Fibroblast of lung (primary cell): ENCODE data around the gene CAPN10. TPM values are rescaled to one million over a fixed set of nuclear protein-coding genes. Genes with fewer than 3 reads are reported as not detected.

Experiments
- DNase-seq, 2 donors: peaks; one replicate each; pipeline versions ENCODE4 v3.0.0 to v3.0.0-alpha.2; 2010; ENCODE audit warnings: low read depth in 2 of 2
- H2AFZ ChIP-seq: 2 replicates; pipeline ENCODE4 v1.5.1; 2012; ENCODE audit warnings: low read length, control low read depth, inconsistent platforms
- H3K27ac ChIP-seq: 2 replicates; pipeline ENCODE4 v1.5.1; 2011; ENCODE audit warnings: low read length, control low read depth; ENCODE audit not compliant: insufficient read depth
- H3K27me3 ChIP-seq: 2 replicates; pipeline ENCODE4 v1.5.1; 2011; ENCODE audit warnings: mild to moderate bottlenecking, low read length; ENCODE audit not compliant: control insufficient read depth, insufficient read depth
- H3K36me3 ChIP-seq: 2 replicates; pipeline ENCODE4 v1.5.1; 2011; ENCODE audit warnings: low read length; ENCODE audit not compliant: control insufficient read depth, insufficient read depth
- H3K4me1 ChIP-seq: 2 replicates; pipeline ENCODE4 v1.5.1; 2011; ENCODE audit warnings: low read length; ENCODE audit not compliant: control insufficient read depth, insufficient read depth; ENCODE audit errors: extremely low read depth
- H3K4me2 ChIP-seq: 2 replicates; pipeline ENCODE4 v1.5.1; 2011; ENCODE audit warnings: low read length, control low read depth; ENCODE audit not compliant: insufficient read depth; ENCODE audit errors: extremely low read depth
- H3K4me3 ChIP-seq, 4 experiments: fragments of 200-600 bp in 1 of 4; sonication (generic) in 1 of 4; replicated peaks in 1 of 4; 2 replicates each; pipeline ENCODE4 v1.5.1; 2011 to 2016; ENCODE audit warnings: low read length in 4 of 4, low read depth in 3 of 4, mild to moderate bottlenecking in 3 of 4, control low read depth in 2 of 4, inconsistent platforms in 1 of 4, mixed read lengths in 1 of 4; ENCODE audit not compliant: insufficient read depth in 1 of 4; ENCODE audit errors: control extremely low read depth in 1 of 4
- H3K79me2 ChIP-seq: 2 replicates; pipeline ENCODE4 v1.5.1; 2012; ENCODE audit warnings: mild to moderate bottlenecking, low read length, inconsistent platforms; ENCODE audit not compliant: control insufficient read depth, insufficient read depth
- H3K9ac ChIP-seq: 2 replicates; pipeline ENCODE4 v1.5.1; 2011; ENCODE audit warnings: mild to moderate bottlenecking, low read length, control low read depth; ENCODE audit not compliant: insufficient read depth
- H3K9me3 ChIP-seq: 2 replicates; pipeline ENCODE4 v1.5.1; 2012; ENCODE audit warnings: low read depth, low read length; ENCODE audit not compliant: control insufficient read depth, insufficient read depth
- H4K20me1 ChIP-seq: 2 replicates; pipeline ENCODE4 v1.5.1; 2011; ENCODE audit warnings: low read length; ENCODE audit not compliant: control insufficient read depth, insufficient read depth; ENCODE audit errors: extremely low read depth
- EZH2 ChIP-seq: IDR thresholded peaks from 2 replicates; pipeline ENCODE4 v1.5.1; 2012; ENCODE audit warnings: low read length, control low read depth, mild to moderate bottlenecking; ENCODE audit errors: missing control alignments
- polyA plus RNA-seq, 2 donors: library from polyadenylated mRNA; depleted of rRNA in 1 of 2; stranded (reverse) in 1 of 2; unstranded in 1 of 2; fragments of >200 nt; gene quantifications; 2 replicates each; pipeline ENCODE4 v1.2.1, GENCODE V29; 2011 to 2012; ENCODE audit warnings: missing spikeins in 1 of 2
- total RNA-seq: library from RNA; depleted of rRNA; stranded (reverse); fragments of >200 nt; gene quantifications from 2 replicates; pipeline ENCODE4 v1.2.1, GENCODE V29; 2014
- TF ChIP-seq, protein P1 (sequence below), 2 donors: IDR thresholded peaks in 1 of 2; conservative IDR thresholded peaks in 1 of 2; 1 replicate in 1 of 2; 2 replicates in 1 of 2; pipeline ENCODE4 v1.5.1; 2011 to 2012; ENCODE audit warnings: low read length in 2 of 2, control low read depth in 1 of 2, inconsistent platforms in 1 of 2, low read depth in 1 of 2, mild to moderate bottlenecking in 1 of 2

CAPN10 gene
- total and polyA plus RNA-seq, 2 donors (not counting 1 experiment from before 2014, with no cell fraction given) = 3.6 to 23.0 TPM

DNA sequence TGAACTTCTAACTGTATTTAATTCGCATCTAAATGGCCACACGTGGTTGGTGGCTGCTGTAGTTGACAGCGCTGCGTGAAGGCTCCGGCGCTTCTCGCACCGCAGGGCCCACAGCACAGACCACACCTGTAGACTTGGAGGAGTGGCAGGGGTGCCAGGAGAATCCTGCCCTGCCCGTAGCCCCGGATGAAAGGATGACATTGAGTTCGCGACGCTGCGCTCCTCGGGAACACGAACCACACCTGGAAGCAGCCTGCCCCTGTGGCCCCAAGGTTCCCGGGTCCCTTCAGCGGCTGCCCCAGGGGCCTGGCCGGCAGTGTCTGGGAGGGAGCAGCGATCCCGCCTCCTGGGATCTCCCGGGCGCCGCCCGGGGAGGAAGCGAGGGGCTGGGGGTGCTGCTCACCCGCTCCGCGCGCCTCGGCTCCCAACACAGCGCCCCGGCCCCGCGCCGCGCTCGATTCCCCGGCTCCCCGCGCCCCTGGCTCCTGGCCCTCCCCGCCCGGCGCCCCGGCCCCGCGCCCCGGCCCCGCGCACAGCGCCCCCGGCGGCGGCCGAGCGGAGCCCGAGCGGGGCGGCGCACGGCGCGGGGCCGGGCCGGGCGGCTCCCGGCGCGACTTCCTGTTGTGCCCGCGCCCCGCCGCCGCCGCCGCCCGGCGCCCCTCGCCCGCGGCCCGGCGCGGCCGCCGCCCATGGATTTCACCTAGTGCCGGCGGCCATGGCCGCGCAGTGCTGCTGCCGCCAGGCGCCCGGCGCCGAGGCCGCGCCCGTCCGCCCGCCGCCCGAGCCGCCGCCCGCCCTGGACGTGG, 18.5 kb upstream of the CAPN10 start, which contains the start of gene RNPEPL1:
TSS of gene RNPEPL1 (plus strand) at position 613 of the 806 bp plus-strand sequence. CDS start at position 716, 103 bp downstream.
- peak within 1 kb of the TSS; percentile 68 to 75 (median 73) for H3K4me3 ChIP-seq

DNA sequence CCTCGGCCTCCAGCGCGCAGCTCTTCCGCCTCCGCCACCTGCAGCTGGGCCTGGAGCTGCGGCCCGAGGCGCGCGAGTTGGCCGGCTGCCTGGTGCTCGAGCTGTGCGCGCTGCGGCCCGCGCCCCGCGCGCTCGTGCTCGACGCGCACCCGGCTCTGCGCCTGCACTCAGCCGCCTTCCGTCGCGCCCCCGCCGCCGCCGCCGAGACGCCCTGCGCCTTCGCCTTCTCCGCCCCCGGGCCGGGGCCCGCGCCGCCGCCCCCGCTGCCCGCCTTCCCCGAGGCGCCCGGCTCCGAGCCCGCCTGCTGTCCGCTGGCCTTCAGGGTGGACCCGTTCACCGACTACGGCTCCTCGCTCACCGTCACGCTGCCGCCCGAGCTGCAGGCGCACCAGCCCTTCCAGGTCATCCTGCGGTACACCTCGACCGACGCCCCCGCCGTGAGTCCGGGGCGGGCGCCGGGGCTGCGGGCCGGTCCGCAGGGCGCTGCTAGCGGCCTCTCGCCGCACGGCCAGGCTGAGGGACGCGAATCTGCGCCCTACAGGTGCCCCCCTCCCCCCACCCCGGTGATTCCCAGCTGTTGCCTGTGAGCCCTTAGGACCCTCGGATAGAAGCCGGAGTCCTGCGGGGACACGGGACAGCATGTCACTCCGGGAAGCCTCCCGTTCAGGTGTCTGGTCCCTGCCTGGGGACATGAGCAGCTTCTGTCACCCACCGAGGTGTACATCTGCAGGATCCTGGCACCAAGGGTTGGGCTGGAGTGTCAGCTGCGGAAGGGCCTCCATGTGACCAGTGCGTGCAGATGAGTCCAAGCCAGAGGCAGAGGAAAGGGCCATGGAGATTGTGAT, 17.6 kb upstream of the CAPN10 start:
- Histone ChIP-seq H3K27me3 (no peaks in the 10 kb centered on the region), H3K4me3 (peak overlapping the region; percentile 49 to 70 (median 62)), H3K9ac (peak overlapping the region; percentile 59), H3K9me3 (no peaks in the 10 kb centered on the region), H3K4me2 (peak overlapping the region; percentile 94), H4K20me1 (no peaks in the 10 kb centered on the region), H3K4me1 (peaks cover 23% of the 10 kb centered on the region), H3K27ac (no peak overlapping the region), H2AFZ (no peak overlapping the region), H3K36me3 (no peaks in the 10 kb centered on the region), H3K79me2 (peaks cover 5% of the 10 kb centered on the region)
- DNase-seq = peak; percentile 62 to 65
- no peak for TF ChIP-seq EZH2
- TF ChIP-seq, protein P1, sequence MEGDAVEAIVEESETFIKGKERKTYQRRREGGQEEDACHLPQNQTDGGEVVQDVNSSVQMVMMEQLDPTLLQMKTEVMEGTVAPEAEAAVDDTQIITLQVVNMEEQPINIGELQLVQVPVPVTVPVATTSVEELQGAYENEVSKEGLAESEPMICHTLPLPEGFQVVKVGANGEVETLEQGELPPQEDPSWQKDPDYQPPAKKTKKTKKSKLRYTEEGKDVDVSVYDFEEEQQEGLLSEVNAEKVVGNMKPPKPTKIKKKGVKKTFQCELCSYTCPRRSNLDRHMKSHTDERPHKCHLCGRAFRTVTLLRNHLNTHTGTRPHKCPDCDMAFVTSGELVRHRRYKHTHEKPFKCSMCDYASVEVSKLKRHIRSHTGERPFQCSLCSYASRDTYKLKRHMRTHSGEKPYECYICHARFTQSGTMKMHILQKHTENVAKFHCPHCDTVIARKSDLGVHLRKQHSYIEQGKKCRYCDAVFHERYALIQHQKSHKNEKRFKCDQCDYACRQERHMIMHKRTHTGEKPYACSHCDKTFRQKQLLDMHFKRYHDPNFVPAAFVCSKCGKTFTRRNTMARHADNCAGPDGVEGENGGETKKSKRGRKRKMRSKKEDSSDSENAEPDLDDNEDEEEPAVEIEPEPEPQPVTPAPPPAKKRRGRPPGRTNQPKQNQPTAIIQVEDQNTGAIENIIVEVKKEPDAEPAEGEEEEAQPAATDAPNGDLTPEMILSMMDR (conservative IDR thresholded peaks at IDR 0.05 in 1 of 2, IDR thresholded peaks at IDR 0.05 in 1 of 2; ENCODE audit: low read depth in 1 of 2, low read length in 2 of 2) = no peak

More for the DNA sequence above, 18.5 kb upstream of the CAPN10 start, which contains the start of gene RNPEPL1:
- no peaks in the 10 kb centered on the region for H3K9me3 ChIP-seq
- H3K27ac ChIP-seq = peak within 1 kb of the TSS; percentile 57
- H3K27me3 ChIP-seq = no peaks in the 10 kb centered on the region
- peaks cover 5% of the 10 kb centered on the region for H3K79me2 ChIP-seq
- H3K9ac ChIP-seq = peak within 1 kb of the TSS; percentile 59
- no peaks in the 10 kb centered on the region for H4K20me1 ChIP-seq
- H3K4me1 ChIP-seq = peaks cover 23% of the 10 kb centered on the region
- H2AFZ ChIP-seq = peak within 1 kb of the TSS; percentile 47
- peak within 1 kb of the TSS; percentile 94 for H3K4me2 ChIP-seq
- DNase-seq = peak; percentile 20 to 29
- TF ChIP-seq EZH2 = no peak
- TF ChIP-seq, protein P1 (conservative IDR thresholded peaks at IDR 0.05 in 1 of 2, IDR thresholded peaks at IDR 0.05 in 1 of 2; ENCODE audit: low read depth in 1 of 2, low read length in 2 of 2) = no peak
- H3K36me3 ChIP-seq = no peaks in the 10 kb centered on the region

DNA sequence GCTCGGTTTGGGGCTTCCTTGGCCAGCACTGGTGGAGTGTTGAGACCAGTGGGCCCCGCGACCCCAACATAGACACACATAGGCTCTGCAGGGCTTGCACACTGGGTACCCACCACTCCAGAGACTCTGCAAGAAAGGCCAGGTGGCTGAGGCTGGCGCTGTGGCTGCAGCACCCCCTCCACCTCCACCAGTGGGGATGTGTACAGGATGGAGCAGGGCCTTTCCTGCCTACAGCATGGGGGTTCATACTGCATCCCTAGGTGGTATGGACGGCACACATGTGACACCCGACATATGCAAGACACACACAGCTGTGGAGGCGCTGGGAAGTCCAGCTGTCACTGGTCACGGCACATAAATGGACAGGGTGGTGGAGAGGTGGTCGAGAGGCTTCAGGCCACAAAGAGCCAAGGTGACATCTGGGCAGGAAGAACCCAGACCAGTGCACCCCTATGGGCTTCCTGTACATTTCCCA, 17.0 kb upstream of the CAPN10 start:
- no peaks in the 10 kb centered on the region for H4K20me1 ChIP-seq
- peak overlapping the region; percentile 59 for H3K9ac ChIP-seq
- no peak overlapping the region for H2AFZ ChIP-seq
- no peak for DNase-seq
- peak overlapping the region; percentile 94 for H3K4me2 ChIP-seq
- no peaks in the 10 kb centered on the region for H3K36me3 ChIP-seq
- peak overlapping the region; percentile 49 to 70 (median 62) for H3K4me3 ChIP-seq
- no peaks in the 10 kb centered on the region for H3K27me3 ChIP-seq
- peaks cover 5% of the 10 kb centered on the region for H3K79me2 ChIP-seq
- H3K9me3 ChIP-seq = no peaks in the 10 kb centered on the region
- H3K27ac ChIP-seq = no peak overlapping the region
- TF ChIP-seq, protein P1 (conservative IDR thresholded peaks at IDR 0.05 in 1 of 2, IDR thresholded peaks at IDR 0.05 in 1 of 2; ENCODE audit: low read depth in 1 of 2, low read length in 2 of 2) = no peak
- TF ChIP-seq EZH2 = no peak
- H3K4me1 ChIP-seq = peaks cover 23% of the 10 kb centered on the region
